Neuronal stem cell (in vitro differentiated cells): ENCODE results near the gene RYR1.

Source experiments
- DNase-seq: peaks from one replicate; pipeline ENCODE4 v3.0.0-alpha.2; 2013; ENCODE audit warnings: low spot score
- H2AFZ ChIP-seq: one replicate; pipeline ENCODE4 v1.6.1; 2013; ENCODE audit warnings: mild to moderate bottlenecking, low read length, inconsistent platforms
- H2AK5ac ChIP-seq: 2 replicates; pipeline ENCODE4 v1.6.1; 2013; ENCODE audit warnings: low read depth, mild to moderate bottlenecking, inconsistent platforms, low read length, moderate library complexity, mixed read lengths
- H2BK120ac ChIP-seq: 2 replicates; pipeline ENCODE4 v1.6.1; 2013; ENCODE audit warnings: low read depth, mild to moderate bottlenecking, inconsistent platforms, low read length, moderate library complexity, mixed read lengths
- H2BK12ac ChIP-seq: one replicate; pipeline ENCODE4 v1.6.1; 2013; ENCODE audit warnings: low read length, inconsistent platforms
- H2BK15ac ChIP-seq: 2 replicates; pipeline ENCODE4 v1.6.1; 2013; ENCODE audit warnings: mild to moderate bottlenecking, low read length, inconsistent platforms, mixed read lengths
- H2BK5ac ChIP-seq: one replicate; pipeline ENCODE4 v1.6.1; 2013; ENCODE audit warnings: inconsistent platforms, mild to moderate bottlenecking, low read length, moderate library complexity
- H3K14ac ChIP-seq: one replicate; pipeline ENCODE4 v1.6.1; 2013; ENCODE audit warnings: low read length, inconsistent platforms
- H3K18ac ChIP-seq: 2 replicates; pipeline ENCODE4 v1.6.1; 2013; ENCODE audit warnings: low read length, inconsistent platforms
- H3K23ac ChIP-seq: 2 replicates; pipeline ENCODE4 v1.6.1; 2013; ENCODE audit warnings: low read depth, mild to moderate bottlenecking, mixed read lengths, low read length, inconsistent platforms; ENCODE audit not compliant: poor library complexity
- H3K27ac ChIP-seq: replicated peaks from 3 replicates; pipeline ENCODE4 v1.5.1; 2013; ENCODE audit warnings: low read length, inconsistent platforms
- H3K27me3 ChIP-seq, 3 experiments: 2 replicates each; pipeline ENCODE4 v1.6.1; 2013; ENCODE audit warnings: low read length in 3 of 3, mild to moderate bottlenecking in 2 of 3, inconsistent platforms in 1 of 3, low read depth in 1 of 3, mixed read lengths in 1 of 3, moderate library complexity in 1 of 3; ENCODE audit not compliant: control insufficient read depth in 3 of 3, insufficient read depth in 3 of 3
- H3K36me3 ChIP-seq, 2 donors: replicated peaks in 1 of 2; 2 replicates each; pipeline ENCODE4 v1.6.1; 2013; ENCODE audit warnings: low read length in 2 of 2; ENCODE audit not compliant: control insufficient read depth in 2 of 2, insufficient read depth in 2 of 2
- H3K4ac ChIP-seq: 2 replicates; pipeline ENCODE4 v1.6.1; 2013; ENCODE audit warnings: inconsistent platforms, mild to moderate bottlenecking, low read length, moderate library complexity
- H3K4me1 ChIP-seq, 2 donors: 1 replicate in 1 of 2; 2 replicates in 1 of 2; pipeline ENCODE4 v1.6.1; 2013; ENCODE audit warnings: low read length in 2 of 2, low read depth in 1 of 2; ENCODE audit not compliant: control insufficient read depth in 2 of 2, insufficient read depth in 1 of 2
- H3K4me2 ChIP-seq: one replicate; pipeline ENCODE4 v1.6.1; 2013; ENCODE audit warnings: mild to moderate bottlenecking, low read length, inconsistent platforms; ENCODE audit not compliant: insufficient read depth, poor library complexity, severe bottlenecking
- H3K4me3 ChIP-seq, 2 donors: 2 replicates each; pipeline ENCODE4 v1.5.1; 2013; ENCODE audit warnings: low read length in 2 of 2, mild to moderate bottlenecking in 2 of 2, inconsistent platforms in 1 of 2, moderate library complexity in 1 of 2
- H3K79me1 ChIP-seq: one replicate; pipeline ENCODE4 v1.6.1; 2013; ENCODE audit warnings: low read depth, mild to moderate bottlenecking, inconsistent platforms, low read length, moderate library complexity
- H3K9ac ChIP-seq: one replicate; pipeline ENCODE4 v1.6.1; 2013; ENCODE audit warnings: mild to moderate bottlenecking, low read depth, low read length, inconsistent platforms; ENCODE audit not compliant: poor library complexity
- H3K9me3 ChIP-seq, 2 donors: replicated peaks in 1 of 2; 2 replicates each; pipeline versions ENCODE3 to v1.6.1; 2013; ENCODE audit warnings: low read length in 2 of 2, mild to moderate bottlenecking in 2 of 2, inconsistent platforms in 1 of 2, low read depth in 1 of 2, mixed read lengths in 1 of 2, moderate library complexity in 1 of 2; ENCODE audit not compliant: control insufficient read depth in 2 of 2, insufficient read depth in 1 of 2
- H4K8ac ChIP-seq: one replicate; pipeline ENCODE4 v1.6.1; 2013; ENCODE audit warnings: low read depth, mild to moderate bottlenecking, inconsistent platforms, low read length, moderate library complexity
- H4K91ac ChIP-seq: one replicate; pipeline ENCODE4 v1.6.1; 2013; ENCODE audit warnings: low read length, low read depth, mild to moderate bottlenecking, inconsistent platforms; ENCODE audit not compliant: poor library complexity
- WGBS, 2 donors: extraction: QIAGEN DNeasy Blood & Tissue Kit; methylation state at CpG; one replicate each; pipeline ENCODE4 v1.1.7; 2013; ENCODE audit warnings: missing lambda C conversion rate in 2 of 2, mixed read lengths in 1 of 2; ENCODE audit not compliant: insufficient read length in 2 of 2, insufficient replicate concordance in 1 of 2; ENCODE audit errors: extremely low coverage in 2 of 2; 5-methylcytosine and 5-hydroxymethylcytosine counted together

Gene RYR1

GRCh38 chr19:38561053-38561606 is 127.6 kb downstream of the RYR1 start:
- no CpG with 5 or more reads among the region's 42 CpGs for WGBS, 2 donors

GRCh38 chr19:38561658-38562057 is 128.2 kb downstream of the RYR1 start:
- no peak overlapping the region for H4K8ac ChIP-seq
- H3K9ac ChIP-seq: peak overlapping the region; percentile 21
- no peak overlapping the region for H4K91ac ChIP-seq
- H2AK5ac ChIP-seq: peak overlapping the region; percentile 70
- H3K4me1 ChIP-seq: no peaks in the 10 kb centered on the region
- no peak overlapping the region for H2BK5ac ChIP-seq
- peak overlapping the region; percentile 85 for H3K23ac ChIP-seq
- no peaks in the 10 kb centered on the region for H3K36me3 ChIP-seq
- H2BK15ac ChIP-seq: no peak overlapping the region
- no peak overlapping the region for H3K4me3 ChIP-seq
- peak overlapping the region; percentile 10 for H2BK12ac ChIP-seq
- no CpG with 5 or more reads among the region's 11 CpGs for WGBS, 2 donors
- no peak overlapping the region for H3K27ac ChIP-seq
- no peak overlapping the region for H3K14ac ChIP-seq
- no peaks in the 10 kb centered on the region for H3K27me3 ChIP-seq
- H2AFZ ChIP-seq: no peak overlapping the region
- no peak overlapping the region for H3K4ac ChIP-seq
- H3K9me3 ChIP-seq: peaks cover 0 to 2% of the 10 kb centered on the region in 2 donors
- no peak overlapping the region for H2BK120ac ChIP-seq
- H3K18ac ChIP-seq: peak overlapping the region; percentile 76
- H3K79me1 ChIP-seq: no peaks in the 10 kb centered on the region
- no peak overlapping the region for H3K4me2 ChIP-seq
- no peak for DNase-seq

More at GRCh38 chr19:38561053-38561606, 127.6 kb downstream of the RYR1 start:
- Histone ChIP-seq H4K91ac (peak overlapping the region; percentile 92), H3K23ac (peak overlapping the region; percentile 85), H3K4me1 (no peaks in the 10 kb centered on the region), H3K14ac (peak overlapping the region; percentile 38), H2AFZ (no peak overlapping the region), H2BK5ac (no peak overlapping the region), H3K27me3 (no peaks in the 10 kb centered on the region), H3K4ac (no peak overlapping the region), H3K36me3 (no peaks in the 10 kb centered on the region), H3K4me3 (no peak overlapping the region), H3K9ac (peak overlapping the region; percentile 72), H2BK120ac (no peak overlapping the region), H4K8ac (no peak overlapping the region), H2AK5ac (peak overlapping the region; percentile 70), H2BK15ac (no peak overlapping the region), H3K18ac (peak overlapping the region; percentile 76), H3K27ac (no peak overlapping the region), H3K9me3 (peaks cover 0 to 2% of the 10 kb centered on the region in 2 donors), H3K79me1 (no peaks in the 10 kb centered on the region), H2BK12ac (peak overlapping the region; percentile 58), H3K4me2 (no peak overlapping the region)
- DNase-seq: no peak

- Histone ChIP-seq H3K4me3 (no peak overlapping the region), H3K4me1 (no peaks in the 10 kb centered on the region), H2AFZ (no peak overlapping the region), H3K4ac (no peak overlapping the region), H3K79me1 (no peaks in the 10 kb centered on the region), H3K9me3 (peaks cover 0 to 2% of the 10 kb centered on the region in 2 donors), H2BK15ac (no peak overlapping the region), H2BK120ac (no peak overlapping the region), H4K8ac (no peak overlapping the region), H3K18ac (no peak overlapping the region), H3K36me3 (no peaks in the 10 kb centered on the region), H2BK12ac (no peak overlapping the region), H3K14ac (no peak overlapping the region), H3K4me2 (no peak overlapping the region), H3K27ac (no peak overlapping the region), H3K9ac (no peak overlapping the region), H4K91ac (no peak overlapping the region), H3K23ac (no peak overlapping the region), H3K27me3 (no peaks in the 10 kb centered on the region), H2BK5ac (no peak overlapping the region), H2AK5ac (no peak overlapping the region)
- no CpG with 5 or more reads among the region's 6 CpGs for WGBS, 2 donors
- DNase-seq: no peak
Measured at GRCh38 chr19:38562096-38562495, 128.6 kb downstream of the RYR1 start.

- no CpG with 5 or more reads among the region's 9 CpGs for WGBS, 2 donors
- Histone ChIP-seq H3K9ac (no peak overlapping the region), H3K27ac (no peak overlapping the region), H2BK15ac (no peak overlapping the region), H2BK120ac (no peak overlapping the region), H4K91ac (no peak overlapping the region), H3K4me1 (no peaks in the 10 kb centered on the region), H3K4me2 (no peak overlapping the region), H3K4me3 (no peak overlapping the region), H2AFZ (no peak overlapping the region), H2BK5ac (no peak overlapping the region), H3K36me3 (no peaks in the 10 kb centered on the region), H3K18ac (no peak overlapping the region), H3K27me3 (no peaks in the 10 kb centered on the region), H3K14ac (no peak overlapping the region), H2AK5ac (no peak overlapping the region), H3K4ac (no peak overlapping the region), H2BK12ac (no peak overlapping the region), H3K23ac (no peak overlapping the region), H3K79me1 (no peaks in the 10 kb centered on the region), H4K8ac (no peak overlapping the region), H3K9me3 (peaks cover 0 to 2% of the 10 kb centered on the region in 2 donors)
- DNase-seq: no peak
Measured at GRCh38 chr19:38563475-38563874, 130.0 kb downstream of the RYR1 start.
